ENCODE results near the gene CRTAC1. TPM values are rescaled to one million over a fixed set of nuclear protein-coding genes. Genes with fewer than 3 reads are reported as not detected.

CRTAC1 gene
- total and polyA plus RNA-seq, 2 experiments from 2014 or later = 0.47 to 1.2 TPM

DNA sequence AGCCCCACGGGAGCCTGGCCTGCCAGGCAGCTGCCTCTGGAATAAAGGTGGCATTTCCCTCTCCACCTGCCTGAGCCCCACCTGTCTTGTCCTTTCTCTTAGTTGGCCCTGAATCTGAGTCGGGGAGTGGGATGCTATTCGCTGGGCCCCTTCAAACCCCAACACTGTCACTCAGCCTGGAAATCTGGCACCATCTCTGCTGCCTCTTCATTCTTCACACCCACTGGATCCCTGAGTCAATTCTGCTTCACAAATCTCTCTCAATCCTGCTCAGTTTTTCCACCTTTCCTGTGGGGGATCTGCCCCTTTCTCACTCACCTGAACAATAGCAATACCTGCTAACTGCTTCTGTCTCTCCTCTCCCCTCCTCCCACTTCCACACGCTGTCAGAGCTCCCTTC lies 10.6 kb downstream of the CRTAC1 start:
- ATAC-seq = no peak
- H3K36me3 ChIP-seq (ENCODE audit: insufficient read depth) = no peaks in the 10 kb centered on the region
- TF ChIP-seq EZH2 (IDR thresholded peaks at IDR 0.05; ENCODE audit: low read depth, unreplicated experiment) (no peak), EZH2phosphoT487 (IDR thresholded peaks at IDR 0.05; ENCODE audit: unreplicated experiment) (no peak)
- no peaks in the 10 kb centered on the region for H3F3A ChIP-seq (replicated peaks; ENCODE audit: low read depth)
- H3K36me3 Mint-ChIP-seq (ENCODE audit: low read depth) = no peaks in the 10 kb centered on the region
- H3K4me1 Mint-ChIP-seq = peaks cover 19% of the 10 kb centered on the region
- H3K4me3 ChIP-seq = no peak overlapping the region
- no peaks in the 10 kb centered on the region; the same call in 1 of the 2 replicates for H4K20me1 ChIP-seq (replicated peaks; ENCODE audit: insufficient read depth)
- H3K27me3 ChIP-seq (ENCODE audit: insufficient read depth) = no peaks in the 10 kb centered on the region
- no peaks in the 10 kb centered on the region for H3K79me2 ChIP-seq (replicated peaks; ENCODE audit: insufficient read depth)
- H3K4me2 ChIP-seq = no peak overlapping the region
- no peaks in the 10 kb centered on the region for H3K9me2 ChIP-seq (ENCODE audit: insufficient read depth)
- no peaks in the 10 kb centered on the region for H3K9me3 Mint-ChIP-seq
- no peak overlapping the region for H3K27ac ChIP-seq (ENCODE audit: low read depth)
- H3K27me3 Mint-ChIP-seq (ENCODE audit: insufficient read depth, low read depth, poor library complexity) = peaks cover 10% of the 10 kb centered on the region
- H2AFZ ChIP-seq = no peak overlapping the region
- no peak overlapping the region for H3K27ac Mint-ChIP-seq
- no peaks in the 10 kb centered on the region for H3K4me1 ChIP-seq (ENCODE audit: insufficient read depth)
- no peak for DNase-seq (ENCODE audit: low spot score)
- H3K4me3 Mint-ChIP-seq = no peak overlapping the region

- Histone ChIP-seq H3F3A (replicated peaks; ENCODE audit: low read depth) (no peaks in the 10 kb centered on the region), H3K36me3 (ENCODE audit: insufficient read depth) (no peaks in the 10 kb centered on the region), H4K20me1 (replicated peaks; ENCODE audit: insufficient read depth) (no peaks in the 10 kb centered on the region; the same call in 1 of the 2 replicates), H3K4me3 (no peak overlapping the region), H3K79me2 (replicated peaks; ENCODE audit: insufficient read depth) (no peaks in the 10 kb centered on the region), H3K4me1 (ENCODE audit: insufficient read depth) (no peaks in the 10 kb centered on the region), H3K9me2 (ENCODE audit: insufficient read depth) (no peaks in the 10 kb centered on the region), H3K27me3 (ENCODE audit: insufficient read depth) (no peaks in the 10 kb centered on the region), H2AFZ (no peak overlapping the region), H3K27ac (ENCODE audit: low read depth) (no peak overlapping the region), H3K4me2 (no peak overlapping the region)
- no peaks in the 10 kb centered on the region for H3K36me3 Mint-ChIP-seq (ENCODE audit: low read depth)
- H3K27ac Mint-ChIP-seq = no peak overlapping the region
- no peak overlapping the region for H3K4me3 Mint-ChIP-seq
- no peaks in the 10 kb centered on the region for H3K9me3 Mint-ChIP-seq
- peaks cover 11% of the 10 kb centered on the region for H3K27me3 Mint-ChIP-seq (ENCODE audit: insufficient read depth, low read depth, poor library complexity)
- no peak for DNase-seq (ENCODE audit: low spot score)
- peaks cover 29% of the 10 kb centered on the region for H3K4me1 Mint-ChIP-seq
- ATAC-seq = no peak
- TF ChIP-seq JUNB (IDR thresholded peaks at IDR 0.05; ENCODE audit: unreplicated experiment) (no peak), ZNF331 (CRISPR knock-in tag; IDR thresholded peaks at IDR 0.05; ENCODE audit: low read depth) (no peak), EZH2 (IDR thresholded peaks at IDR 0.05; ENCODE audit: low read depth, unreplicated experiment) (no peak), STAT1 (IDR thresholded peaks at IDR 0.05; ENCODE audit: unreplicated experiment) (no peak), ZNF114 (CRISPR knock-in tag; IDR thresholded peaks at IDR 0.05) (no peak), POLR2AphosphoS5 (IDR thresholded peaks at IDR 0.05; ENCODE audit: low read depth) (no peak), ETS1 (IDR thresholded peaks at IDR 0.05) (no peak)
- TF ChIP-seq, protein P1, sequence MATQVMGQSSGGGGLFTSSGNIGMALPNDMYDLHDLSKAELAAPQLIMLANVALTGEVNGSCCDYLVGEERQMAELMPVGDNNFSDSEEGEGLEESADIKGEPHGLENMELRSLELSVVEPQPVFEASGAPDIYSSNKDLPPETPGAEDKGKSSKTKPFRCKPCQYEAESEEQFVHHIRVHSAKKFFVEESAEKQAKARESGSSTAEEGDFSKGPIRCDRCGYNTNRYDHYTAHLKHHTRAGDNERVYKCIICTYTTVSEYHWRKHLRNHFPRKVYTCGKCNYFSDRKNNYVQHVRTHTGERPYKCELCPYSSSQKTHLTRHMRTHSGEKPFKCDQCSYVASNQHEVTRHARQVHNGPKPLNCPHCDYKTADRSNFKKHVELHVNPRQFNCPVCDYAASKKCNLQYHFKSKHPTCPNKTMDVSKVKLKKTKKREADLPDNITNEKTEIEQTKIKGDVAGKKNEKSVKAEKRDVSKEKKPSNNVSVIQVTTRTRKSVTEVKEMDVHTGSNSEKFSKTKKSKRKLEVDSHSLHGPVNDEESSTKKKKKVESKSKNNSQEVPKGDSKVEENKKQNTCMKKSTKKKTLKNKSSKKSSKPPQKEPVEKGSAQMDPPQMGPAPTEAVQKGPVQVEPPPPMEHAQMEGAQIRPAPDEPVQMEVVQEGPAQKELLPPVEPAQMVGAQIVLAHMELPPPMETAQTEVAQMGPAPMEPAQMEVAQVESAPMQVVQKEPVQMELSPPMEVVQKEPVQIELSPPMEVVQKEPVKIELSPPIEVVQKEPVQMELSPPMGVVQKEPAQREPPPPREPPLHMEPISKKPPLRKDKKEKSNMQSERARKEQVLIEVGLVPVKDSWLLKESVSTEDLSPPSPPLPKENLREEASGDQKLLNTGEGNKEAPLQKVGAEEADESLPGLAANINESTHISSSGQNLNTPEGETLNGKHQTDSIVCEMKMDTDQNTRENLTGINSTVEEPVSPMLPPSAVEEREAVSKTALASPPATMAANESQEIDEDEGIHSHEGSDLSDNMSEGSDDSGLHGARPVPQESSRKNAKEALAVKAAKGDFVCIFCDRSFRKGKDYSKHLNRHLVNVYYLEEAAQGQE (IDR thresholded peaks at IDR 0.05; ENCODE audit: unreplicated experiment) = no peak
- TF ChIP-seq, protein P2, sequence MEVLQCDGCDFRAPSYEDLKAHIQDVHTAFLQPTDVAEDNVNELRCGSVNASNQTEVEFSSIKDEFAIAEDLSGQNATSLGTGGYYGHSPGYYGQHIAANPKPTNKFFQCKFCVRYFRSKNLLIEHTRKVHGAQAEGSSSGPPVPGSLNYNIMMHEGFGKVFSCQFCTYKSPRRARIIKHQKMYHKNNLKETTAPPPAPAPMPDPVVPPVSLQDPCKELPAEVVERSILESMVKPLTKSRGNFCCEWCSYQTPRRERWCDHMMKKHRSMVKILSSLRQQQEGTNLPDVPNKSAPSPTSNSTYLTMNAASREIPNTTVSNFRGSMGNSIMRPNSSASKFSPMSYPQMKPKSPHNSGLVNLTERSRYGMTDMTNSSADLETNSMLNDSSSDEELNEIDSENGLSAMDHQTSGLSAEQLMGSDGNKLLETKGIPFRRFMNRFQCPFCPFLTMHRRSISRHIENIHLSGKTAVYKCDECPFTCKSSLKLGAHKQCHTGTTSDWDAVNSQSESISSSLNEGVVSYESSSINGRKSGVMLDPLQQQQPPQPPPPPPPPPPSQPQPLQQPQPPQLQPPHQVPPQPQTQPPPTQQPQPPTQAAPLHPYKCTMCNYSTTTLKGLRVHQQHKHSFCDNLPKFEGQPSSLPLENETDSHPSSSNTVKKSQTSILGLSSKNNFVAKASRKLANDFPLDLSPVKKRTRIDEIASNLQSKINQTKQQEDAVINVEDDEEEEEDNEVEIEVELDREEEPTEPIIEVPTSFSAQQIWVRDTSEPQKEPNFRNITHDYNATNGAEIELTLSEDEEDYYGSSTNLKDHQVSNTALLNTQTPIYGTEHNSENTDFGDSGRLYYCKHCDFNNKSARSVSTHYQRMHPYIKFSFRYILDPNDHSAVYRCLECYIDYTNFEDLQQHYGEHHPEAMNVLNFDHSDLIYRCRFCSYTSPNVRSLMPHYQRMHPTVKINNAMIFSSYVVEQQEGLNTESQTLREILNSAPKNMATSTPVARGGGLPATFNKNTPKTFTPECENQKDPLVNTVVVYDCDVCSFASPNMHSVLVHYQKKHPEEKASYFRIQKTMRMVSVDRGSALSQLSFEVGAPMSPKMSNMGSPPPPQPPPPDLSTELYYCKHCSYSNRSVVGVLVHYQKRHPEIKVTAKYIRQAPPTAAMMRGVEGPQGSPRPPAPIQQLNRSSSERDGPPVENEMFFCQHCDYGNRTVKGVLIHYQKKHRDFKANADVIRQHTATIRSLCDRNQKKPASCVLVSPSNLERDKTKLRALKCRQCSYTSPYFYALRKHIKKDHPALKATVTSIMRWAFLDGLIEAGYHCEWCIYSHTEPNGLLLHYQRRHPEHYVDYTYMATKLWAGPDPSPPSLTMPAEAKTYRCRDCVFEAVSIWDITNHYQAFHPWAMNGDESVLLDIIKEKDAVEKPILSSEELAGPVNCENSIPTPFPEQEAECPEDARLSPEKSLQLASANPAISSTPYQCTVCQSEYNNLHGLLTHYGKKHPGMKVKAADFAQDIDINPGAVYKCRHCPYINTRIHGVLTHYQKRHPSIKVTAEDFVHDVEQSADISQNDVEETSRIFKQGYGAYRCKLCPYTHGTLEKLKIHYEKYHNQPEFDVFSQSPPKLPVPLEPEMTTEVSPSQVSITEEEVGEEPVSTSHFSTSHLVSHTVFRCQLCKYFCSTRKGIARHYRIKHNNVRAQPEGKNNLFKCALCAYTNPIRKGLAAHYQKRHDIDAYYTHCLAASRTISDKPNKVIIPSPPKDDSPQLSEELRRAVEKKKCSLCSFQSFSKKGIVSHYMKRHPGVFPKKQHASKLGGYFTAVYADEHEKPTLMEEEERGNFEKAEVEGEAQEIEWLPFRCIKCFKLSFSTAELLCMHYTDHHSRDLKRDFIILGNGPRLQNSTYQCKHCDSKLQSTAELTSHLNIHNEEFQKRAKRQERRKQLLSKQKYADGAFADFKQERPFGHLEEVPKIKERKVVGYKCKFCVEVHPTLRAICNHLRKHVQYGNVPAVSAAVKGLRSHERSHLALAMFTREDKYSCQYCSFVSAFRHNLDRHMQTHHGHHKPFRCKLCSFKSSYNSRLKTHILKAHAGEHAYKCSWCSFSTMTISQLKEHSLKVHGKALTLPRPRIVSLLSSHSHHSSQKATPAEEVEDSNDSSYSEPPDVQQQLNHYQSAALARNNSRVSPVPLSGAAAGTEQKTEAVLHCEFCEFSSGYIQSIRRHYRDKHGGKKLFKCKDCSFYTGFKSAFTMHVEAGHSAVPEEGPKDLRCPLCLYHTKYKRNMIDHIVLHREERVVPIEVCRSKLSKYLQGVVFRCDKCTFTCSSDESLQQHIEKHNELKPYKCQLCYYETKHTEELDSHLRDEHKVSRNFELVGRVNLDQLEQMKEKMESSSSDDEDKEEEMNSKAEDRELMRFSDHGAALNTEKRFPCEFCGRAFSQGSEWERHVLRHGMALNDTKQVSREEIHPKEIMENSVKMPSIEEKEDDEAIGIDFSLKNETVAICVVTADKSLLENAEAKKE (CRISPR knock-in tag; IDR thresholded peaks at IDR 0.05) = no peak
Measured at GRCh38 chr10:98016772-98017475, 13.5 kb downstream of the CRTAC1 start.

Data from GM23338 (cell line).